Astrocyte (in vitro differentiated cells and primary cell): ENCODE results near the gene ADAMTSL2.

Experiments
- EZH2 ChIP-seq: IDR thresholded peaks from 2 replicates; pipeline ENCODE4 v1.6.1; 2012; ENCODE audit warnings: mild to moderate bottlenecking, low read length, inconsistent platforms; ENCODE audit not compliant: insufficient read depth
- TF ChIP-seq, protein P1 (sequence below): IDR thresholded peaks from 2 replicates; pipeline ENCODE4 v1.5.1; 2011; ENCODE audit warnings: low read depth, mild to moderate bottlenecking, inconsistent platforms, low read length, moderate library complexity; ENCODE audit not compliant: insufficient read depth

- TF ChIP-seq, protein P1, sequence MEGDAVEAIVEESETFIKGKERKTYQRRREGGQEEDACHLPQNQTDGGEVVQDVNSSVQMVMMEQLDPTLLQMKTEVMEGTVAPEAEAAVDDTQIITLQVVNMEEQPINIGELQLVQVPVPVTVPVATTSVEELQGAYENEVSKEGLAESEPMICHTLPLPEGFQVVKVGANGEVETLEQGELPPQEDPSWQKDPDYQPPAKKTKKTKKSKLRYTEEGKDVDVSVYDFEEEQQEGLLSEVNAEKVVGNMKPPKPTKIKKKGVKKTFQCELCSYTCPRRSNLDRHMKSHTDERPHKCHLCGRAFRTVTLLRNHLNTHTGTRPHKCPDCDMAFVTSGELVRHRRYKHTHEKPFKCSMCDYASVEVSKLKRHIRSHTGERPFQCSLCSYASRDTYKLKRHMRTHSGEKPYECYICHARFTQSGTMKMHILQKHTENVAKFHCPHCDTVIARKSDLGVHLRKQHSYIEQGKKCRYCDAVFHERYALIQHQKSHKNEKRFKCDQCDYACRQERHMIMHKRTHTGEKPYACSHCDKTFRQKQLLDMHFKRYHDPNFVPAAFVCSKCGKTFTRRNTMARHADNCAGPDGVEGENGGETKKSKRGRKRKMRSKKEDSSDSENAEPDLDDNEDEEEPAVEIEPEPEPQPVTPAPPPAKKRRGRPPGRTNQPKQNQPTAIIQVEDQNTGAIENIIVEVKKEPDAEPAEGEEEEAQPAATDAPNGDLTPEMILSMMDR: no peak
- TF ChIP-seq EZH2: no peak
These were observed 3.2 kb upstream of the ADAMTSL2 start for GRCh38 chr9:133531293-133531692.
